MM.1S (cell line): ENCODE results near the gene FOXK1.

Experiments
- DNase-seq: peaks from one replicate; pipeline ENCODE4 v3.0.0-alpha.2; 2015
- H2AFZ ChIP-seq: fragments of 300-600 bp; sonication (generic); 2 replicates; pipeline ENCODE4 v1.6.0; 2016; ENCODE audit warnings: antibody characterized with exemption, low read length
- H3F3A ChIP-seq: fragments of 300-600 bp; sonication (generic); 2 replicates; pipeline ENCODE4 v1.6.1; 2016; ENCODE audit warnings: mild to moderate bottlenecking, antibody characterized with exemption, low read length, moderate library complexity, mixed read lengths; ENCODE audit not compliant: insufficient read depth
- H3K27ac ChIP-seq: fragments of 300-600 bp; sonication (generic); 2 replicates; pipeline ENCODE4 v1.5.1; 2016; ENCODE audit warnings: mild to moderate bottlenecking, low read length
- H3K27me3 ChIP-seq: fragments of 300-600 bp; sonication (generic); replicated peaks from 2 replicates; pipeline ENCODE4 v1.6.0; 2016; ENCODE audit warnings: low read length; ENCODE audit not compliant: insufficient read depth
- H3K36me3 ChIP-seq: fragments of 300-600 bp; sonication (generic); replicated peaks from 2 replicates; pipeline ENCODE4 v1.6.1; 2016; ENCODE audit warnings: mild to moderate bottlenecking, low read length, mixed read lengths; ENCODE audit not compliant: insufficient read depth
- H3K4me1 ChIP-seq: fragments of 300-600 bp; sonication (generic); 2 replicates; pipeline ENCODE4 v1.6.1; 2016; ENCODE audit warnings: low read length, mixed read lengths
- H3K4me2 ChIP-seq: fragments of 300-600 bp; sonication (generic); 2 replicates; pipeline ENCODE4 v1.6.0; 2016; ENCODE audit warnings: low read depth, low read length
- H3K4me3 ChIP-seq: fragments of 300-600 bp; sonication (generic); 2 replicates; pipeline ENCODE4 v1.5.1; 2016; ENCODE audit warnings: low read length, mixed read lengths
- H3K79me2 ChIP-seq: fragments of 300-600 bp; sonication (generic); 2 replicates; pipeline ENCODE4 v1.6.1; 2016; ENCODE audit warnings: mixed run types, low read length, mixed read lengths
- H3K9ac ChIP-seq: fragments of 300-600 bp; sonication (generic); 2 replicates; pipeline ENCODE4 v1.6.1; 2016; ENCODE audit warnings: low read length, mixed read lengths
- H3K9me2 ChIP-seq: fragments of 300-600 bp; sonication (generic); replicated peaks from 2 replicates; pipeline ENCODE4 v1.6.1; 2016; ENCODE audit warnings: mild to moderate bottlenecking, low read length, mixed read lengths; ENCODE audit not compliant: insufficient read depth
- H3K9me3 ChIP-seq: fragments of 300-600 bp; sonication (generic); replicated peaks from 2 replicates; pipeline ENCODE4 v1.6.1; 2016; ENCODE audit warnings: mild to moderate bottlenecking, low read length, mixed read lengths; ENCODE audit not compliant: insufficient read depth
- H4K20me1 ChIP-seq: fragments of 300-600 bp; sonication (generic); 2 replicates; pipeline ENCODE4 v1.6.1; 2016; ENCODE audit warnings: mild to moderate bottlenecking, low read length, moderate library complexity, mixed read lengths; ENCODE audit not compliant: insufficient read depth
- CTCF ChIP-seq: fragments of 300-600 bp; sonication (generic); IDR thresholded peaks from 2 replicates; pipeline ENCODE4 v1.5.1; 2016; ENCODE audit warnings: antibody characterized with exemption, low read length, mixed read lengths
- EZH2 ChIP-seq: fragments of 300-600 bp; sonication (generic); optimal IDR thresholded peaks from 2 replicates; pipeline ENCODE3; 2017; ENCODE audit warnings: low read depth, mild to moderate bottlenecking, antibody characterized with exemption, low read length, mixed read lengths
- EZH2phosphoT487 ChIP-seq: fragments of 300-600 bp; sonication (generic); IDR thresholded peaks from 2 replicates; pipeline ENCODE4 v1.6.1; 2018; ENCODE audit warnings: antibody characterized with exemption, low read length

FOXK1 gene

GRCh38 chr7:4711634-4712033, 29.5 kb downstream of the FOXK1 start:
- Histone ChIP-seq H3K4me2 (no peak overlapping the region), H3F3A (no peaks in the 10 kb centered on the region), H3K4me1 (no peaks in the 10 kb centered on the region), H3K9ac (no peak overlapping the region), H3K79me2 (peaks cover 96% of the 10 kb centered on the region), H4K20me1 (no peaks in the 10 kb centered on the region), H3K36me3 (no peaks in the 10 kb centered on the region), H3K9me2 (no peaks in the 10 kb centered on the region), H3K27me3 (no peaks in the 10 kb centered on the region), H3K4me3 (no peak overlapping the region), H3K9me3 (no peaks in the 10 kb centered on the region), H2AFZ (no peak overlapping the region), H3K27ac (no peak overlapping the region)
- TF ChIP-seq EZH2phosphoT487: no peak
- no peak for DNase-seq

- Histone ChIP-seq H3K4me1 (no peaks in the 10 kb centered on the region), H3K4me3 (no peak overlapping the region), H3K79me2 (peaks cover 96% of the 10 kb centered on the region), H3K36me3 (no peaks in the 10 kb centered on the region), H3F3A (no peaks in the 10 kb centered on the region), H3K4me2 (peak overlapping the region; percentile 14; the same call in 1 of the 2 replicates), H3K27me3 (no peaks in the 10 kb centered on the region), H2AFZ (no peak overlapping the region), H3K9me3 (no peaks in the 10 kb centered on the region), H4K20me1 (no peaks in the 10 kb centered on the region), H3K27ac (no peak overlapping the region), H3K9me2 (no peaks in the 10 kb centered on the region), H3K9ac (no peak overlapping the region)
- no peak for DNase-seq
- TF ChIP-seq EZH2phosphoT487 (no peak), CTCF (no peak), EZH2 (no peak)
Observed at GRCh38 chr7:4712281-4713182, 30.4 kb downstream of the FOXK1 start.

- Histone ChIP-seq H3K27ac (no peak overlapping the region), H3K4me3 (no peak overlapping the region), H2AFZ (no peak overlapping the region), H3F3A (no peaks in the 10 kb centered on the region), H3K36me3 (no peaks in the 10 kb centered on the region), H3K4me2 (0 out of 2 replicates have a peak overlapping the region, but pooled peaks have one; percentile 14), H3K79me2 (peaks cover 96% of the 10 kb centered on the region), H3K9me2 (no peaks in the 10 kb centered on the region), H3K9me3 (no peaks in the 10 kb centered on the region), H4K20me1 (no peaks in the 10 kb centered on the region), H3K4me1 (no peaks in the 10 kb centered on the region), H3K9ac (no peak overlapping the region), H3K27me3 (no peaks in the 10 kb centered on the region)
- TF ChIP-seq EZH2phosphoT487 (no peak), EZH2 (no peak), CTCF (no peak)
- DNase-seq: no peak
Observed at GRCh38 chr7:4713183-4713784, 31.2 kb downstream of the FOXK1 start.
